K562 (cell line): ENCODE measurements around the gene TGFA.

Source experiments
- CTCF ChIP-seq, 3 experiments: IDR thresholded peaks in 2 of 3; conservative IDR thresholded peaks in 1 of 3; 2 replicates each; pipeline ENCODE4 v1.5.1; 2011 to 2012; ENCODE audit warnings: low read length in 3 of 3, mild to moderate bottlenecking in 3 of 3, control low read depth in 2 of 3, improper control_type of control experiment in 1 of 3, inconsistent platforms in 1 of 3, low read depth in 1 of 3, mixed read lengths in 1 of 3, moderate library complexity in 1 of 3; ENCODE audit not compliant: insufficient read depth in 2 of 3
- EP300 ChIP-seq: IDR thresholded peaks from 2 replicates; pipeline ENCODE4 v1.6.1; 2012; ENCODE audit warnings: low read length, improper control_type of control experiment
- KDM2B ChIP-seq: fragments of 250-450 bp; sonication (Bioruptor Pico); IDR thresholded peaks from 2 replicates; pipeline ENCODE4 v1.8.0; 2021; ENCODE audit warnings: mild to moderate bottlenecking, moderate library complexity
- MAX ChIP-seq: sonication (generic); formaldehyde crosslinking; IDR thresholded peaks from 2 replicates; pipeline ENCODE4 v1.9.0; 2022; ENCODE audit warnings: mild to moderate bottlenecking, missing genetic modification reagents
- MEF2A ChIP-seq: IDR thresholded peaks from 2 replicates; pipeline ENCODE4 v1.6.1; 2011; ENCODE audit warnings: low read depth, mild to moderate bottlenecking, low read length, moderate library complexity; ENCODE audit not compliant: control insufficient read depth
- NFATC3 ChIP-seq: fragments of 450-650 bp; IDR thresholded peaks from 2 replicates; pipeline ENCODE4 v1.6.1; 2017; ENCODE audit warnings: mild to moderate bottlenecking
- RAD21 ChIP-seq, 2 experiments: fragments of 250-450 bp in 1 of 2; fragments of 450-650 bp in 1 of 2; sonication (Bioruptor Pico) in 1 of 2; formaldehyde crosslinking in 1 of 2; IDR thresholded peaks in 1 of 2; conservative IDR thresholded peaks in 1 of 2; 2 replicates each; pipeline versions ENCODE4 v1.4.0 to v1.8.0; 2020 to 2022; ENCODE audit warnings: mild to moderate bottlenecking in 2 of 2, moderate library complexity in 1 of 2
- RB1 ChIP-seq: fragments of 450-650 bp; IDR thresholded peaks from 2 replicates; pipeline ENCODE4 v1.6.1; 2017; ENCODE audit warnings: low read depth, mild to moderate bottlenecking
- SETDB1 ChIP-seq: IDR thresholded peaks from one replicate; pipeline ENCODE4 v1.6.1; 2012; ENCODE audit warnings: low read length, control low read depth, inconsistent platforms
- SMC3 ChIP-seq: conservative IDR thresholded peaks from 2 replicates; pipeline ENCODE4 v1.6.1; 2011; ENCODE audit warnings: low read depth, low read length, improper control_type of control experiment; ENCODE audit not compliant: insufficient read depth
- TAF1 ChIP-seq: IDR thresholded peaks from 2 replicates; pipeline ENCODE4 v1.6.1; 2011; ENCODE audit warnings: mild to moderate bottlenecking, low read length, moderate library complexity; ENCODE audit not compliant: insufficient read depth, control insufficient read depth, severe bottlenecking; ENCODE audit errors: extremely low read depth
- ZBTB7A ChIP-seq: IDR thresholded peaks from 2 replicates; pipeline ENCODE4 v1.6.1; 2011; ENCODE audit warnings: low read depth, mild to moderate bottlenecking, low read length, moderate library complexity, borderline replicate concordance; ENCODE audit not compliant: control insufficient read depth
- ZNF584 ChIP-seq: fragments of 200-800 bp; sonication (Bioruptor generic); IDR thresholded peaks from 2 replicates; pipeline ENCODE4 v1.6.1; 2016; ENCODE audit warnings: low read depth, mild to moderate bottlenecking, missing genetic modification characterization, missing compliant biosample characterization
- TF ChIP-seq, protein P1 (sequence below): IDR thresholded peaks from 2 replicates; pipeline ENCODE4 v1.6.1; 2011; ENCODE audit not compliant: insufficient read length; ENCODE audit errors: extremely low read depth

GRCh38 chr2:70525032-70525431 is 28.6 kb downstream of the TGFA start:
- TF ChIP-seq NFATC3, result no peak
- no peak for TF ChIP-seq KDM2B (CRISPR knock-in tag)
- no peak for TF ChIP-seq ZBTB7A
- TF ChIP-seq, protein P1, sequence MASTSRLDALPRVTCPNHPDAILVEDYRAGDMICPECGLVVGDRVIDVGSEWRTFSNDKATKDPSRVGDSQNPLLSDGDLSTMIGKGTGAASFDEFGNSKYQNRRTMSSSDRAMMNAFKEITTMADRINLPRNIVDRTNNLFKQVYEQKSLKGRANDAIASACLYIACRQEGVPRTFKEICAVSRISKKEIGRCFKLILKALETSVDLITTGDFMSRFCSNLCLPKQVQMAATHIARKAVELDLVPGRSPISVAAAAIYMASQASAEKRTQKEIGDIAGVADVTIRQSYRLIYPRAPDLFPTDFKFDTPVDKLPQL, result no peak
- no peak for TF ChIP-seq SMC3
- no peak for TF ChIP-seq RB1
- no peak for TF ChIP-seq MAX (CRISPR knock-in tag)
- TF ChIP-seq CTCF (IDR thresholded peaks at IDR 0.05 in 2 of 3, conservative IDR thresholded peaks at IDR 0.05 in 1 of 3; ENCODE audit: insufficient read depth in 2 of 3, low read depth in 1 of 3, low read length in 3 of 3), result no peak
- TF ChIP-seq EP300, result no peak
- no peak for TF ChIP-seq RAD21 (CRISPR knock-in tag; conservative IDR thresholded peaks at IDR 0.05 in 1 of 2, IDR thresholded peaks at IDR 0.05 in 1 of 2)
- no peak for TF ChIP-seq ZNF584 (CRISPR knock-in tag)
- no peak for TF ChIP-seq TAF1
- TF ChIP-seq MEF2A, result no peak
- TF ChIP-seq SETDB1, result no peak
